HepG2 (cell line): ENCODE results near the gene KRT7. TPM values are rescaled to one million over a fixed set of nuclear protein-coding genes. Genes with fewer than 3 reads are reported as not detected.
"Not testable (repeated sequence)": the region's sequence is repeated elsewhere in the genome, so short reads cannot be mapped to it uniquely, and the experiment has no call there.

Experiments used
- ATAC-seq: fragments of 200-7000 bp; cut with Tn5 transposase; 3 replicates; pipeline ENCODE4 v1.9.1; 2020; ENCODE audit warnings: mild to moderate bottlenecking, moderate library complexity
- BruUV-seq: library from RNA; stranded (reverse); fragments of 400-500 nt; replicated peaks from 2 replicates; lab custom pipeline; 2021; lab: Mats Ljungman, UMichigan
- CTCF ChIA-PET: fragments of 300-600 bp; formaldehyde crosslinking; extraction: SDS; loops from one replicate; lab custom pipeline; 2021; ENCODE audit warnings: low total read pairs, inconsistent platforms, low intra/inter-chr PET ratio; lab: Yijun Ruan, JAX
- POLR2A ChIA-PET: fragments of 350-600 bp; sonication (Branson Sonifier 250); formaldehyde crosslinking; loops from one replicate; lab custom pipeline; 2020; ENCODE audit warnings: antibody characterized with exemption, inconsistent platforms; lab: Yijun Ruan, JAX
- DNase-seq: peaks from one replicate; pipeline ENCODE4 v3.0.0-alpha.2; 2015; ENCODE audit warnings: low spot score
- FAIRE-seq: peaks from 3 replicates; lab custom pipeline; 2011; peaks lifted over from hg19 to GRCh38; lab: Jason Lieb, UNC
- H2AFZ ChIP-seq: one replicate; pipeline ENCODE4 v1.6.1; 2011; ENCODE audit warnings: low read length, inconsistent platforms
- H3K27ac ChIP-seq: fragments of 300-600 bp; 3 replicates; pipeline ENCODE4 v1.8.0; 2011; ENCODE audit warnings: mixed run types, mild to moderate bottlenecking, mixed read lengths, low read length, inconsistent platforms; ENCODE audit not compliant: insufficient read depth; ENCODE audit errors: extremely low read length
- H3K27me3 ChIP-seq, 2 experiments: fragments of 200-600 bp in 1 of 2; 2 replicates in 1 of 2; 3 replicates in 1 of 2; pipeline versions ENCODE4 v1.6.0 to v1.8.0; 2011; ENCODE audit warnings: low read length in 2 of 2, mild to moderate bottlenecking in 2 of 2, moderate library complexity in 2 of 2, inconsistent platforms in 1 of 2; ENCODE audit not compliant: insufficient read depth in 2 of 2, control insufficient read depth in 1 of 2
- H3K36me3 ChIP-seq, 2 experiments: fragments of 200-600 bp in 1 of 2; replicated peaks in 1 of 2; 2 replicates in 1 of 2; 3 replicates in 1 of 2; pipeline versions ENCODE4 v1.5.1 to v1.8.0; 2011; ENCODE audit warnings: low read length in 2 of 2, inconsistent platforms in 1 of 2; ENCODE audit not compliant: insufficient read depth in 2 of 2, control insufficient read depth in 1 of 2
- H3K4me1 ChIP-seq: 2 replicates; pipeline ENCODE4 v1.5.1; 2012; ENCODE audit warnings: low read length, inconsistent platforms; ENCODE audit not compliant: insufficient read depth
- H3K4me2 ChIP-seq: 2 replicates; pipeline ENCODE4 v1.6.0; 2011; ENCODE audit warnings: low read depth, low read length, inconsistent platforms
- H3K4me3 ChIP-seq, 3 experiments: fragments of 200-600 bp in 1 of 3; sonication (generic), shearing (Covaris generic) in 1 of 3; replicated peaks in 1 of 3; 2 replicates each; pipeline ENCODE4 v1.5.1; 2011 to 2016; ENCODE audit warnings: low read length in 3 of 3, inconsistent platforms in 2 of 3, low read depth in 2 of 3, mild to moderate bottlenecking in 2 of 3, control low read depth in 1 of 3, mixed read lengths in 1 of 3; ENCODE audit not compliant: insufficient read depth in 1 of 3
- H3K79me2 ChIP-seq: one replicate; pipeline ENCODE4 v1.6.1; 2011; ENCODE audit warnings: low read length, inconsistent platforms; ENCODE audit not compliant: insufficient read depth
- H3K9ac ChIP-seq: 2 replicates; pipeline ENCODE4 v1.6.0; 2011; ENCODE audit warnings: mild to moderate bottlenecking, low read depth, low read length, inconsistent platforms; ENCODE audit not compliant: insufficient read depth
- H3K9me3 ChIP-seq: 2 replicates; pipeline ENCODE4 v1.5.1; 2012; ENCODE audit warnings: mild to moderate bottlenecking, low read length
- H4K20me1 ChIP-seq: 2 replicates; pipeline ENCODE4 v1.6.0; 2011; ENCODE audit warnings: inconsistent platforms, mild to moderate bottlenecking, low read length, moderate library complexity; ENCODE audit not compliant: insufficient read depth
- CEBPB ChIP-seq: IDR thresholded peaks from 2 replicates; pipeline ENCODE4 v1.6.1; 2011; ENCODE audit warnings: low read depth, low read length, improper control_type of control experiment, borderline replicate concordance
- MIER3 ChIP-seq: IDR thresholded peaks from 2 replicates; pipeline ENCODE4 v1.6.1; 2016; ENCODE audit warnings: missing compliant biosample characterization, borderline replicate concordance
- MTA3 ChIP-seq: sonication (generic); formaldehyde crosslinking; IDR thresholded peaks from 2 replicates; pipeline ENCODE4 v1.4.0; 2020; ENCODE audit warnings: missing genetic modification reagents
- MXD1 ChIP-seq: sonication (generic); formaldehyde crosslinking; IDR thresholded peaks from 2 replicates; pipeline ENCODE4 v1.4.0; 2020; ENCODE audit warnings: mild to moderate bottlenecking, missing genetic modification reagents
- NFIB ChIP-seq: sonication (generic); formaldehyde crosslinking; IDR thresholded peaks from 2 replicates; pipeline ENCODE4 v1.9.0; 2021; ENCODE audit warnings: missing genetic modification reagents, mild to moderate bottlenecking, borderline replicate concordance
- SALL2 ChIP-seq: sonication (generic); formaldehyde crosslinking; IDR thresholded peaks from 2 replicates; pipeline ENCODE4 v1.8.1; 2023; ENCODE audit warnings: mild to moderate bottlenecking, missing genetic modification reagents, inconsistent platforms
- TRIM22 ChIP-seq: fragments of 450-650 bp; IDR thresholded peaks from 2 replicates; pipeline ENCODE4 v1.6.1; 2017
- ZBTB14 ChIP-seq: sonication (generic); formaldehyde crosslinking; IDR thresholded peaks from 2 replicates; pipeline ENCODE4 v1.4.0; 2020; ENCODE audit warnings: missing genetic modification reagents
- ZNF468 ChIP-seq: sonication (generic); formaldehyde crosslinking; IDR thresholded peaks from 2 replicates; pipeline ENCODE4 v1.8.0; 2022; ENCODE audit warnings: mild to moderate bottlenecking, moderate library complexity, missing genetic modification reagents
- ZNF550 ChIP-seq: sonication (generic); formaldehyde crosslinking; IDR thresholded peaks from 2 replicates; pipeline ENCODE4 v1.4.0; 2020; ENCODE audit warnings: mild to moderate bottlenecking, missing genetic modification reagents, borderline replicate concordance
- WGBS: methylation state at CpG from one replicate; pipeline ENCODE4 v1.1.6; 2017; ENCODE audit warnings: low lambda C conversion rate; 5-methylcytosine and 5-hydroxymethylcytosine counted together
- in situ Hi-C: cut with HindIII; loops from 2 replicates; pipeline ENCODE4 v1.10.0; 2017; ENCODE audit warnings: low pct_unique_long_range_greater_than_20kb; ENCODE audit not compliant: extremely low pct_ligation_motif_present
- intact Hi-C: fragments of 100-400 bp; cut with micrococcal nuclease; formaldehyde crosslinking; loops from one replicate; pipeline ENCODE4 v1.10.0; 2022; ENCODE audit not compliant: unreplicated experiment
- polyA plus RNA-seq, 8 experiments: library from polyadenylated mRNA; depleted of rRNA in 3 of 8; stranded (reverse) in 7 of 8; unstranded in 1 of 8; fragments of >200 nt; fragmentation: Illumina TruSeq in 4 of 8; extraction: Trizol in 4 of 8; gene quantifications; 2 replicates each; pipeline versions ENCODE4 v1.2.1 to v1.2.3, GENCODE V29; 2011 to 2016; ENCODE audit warnings: low read depth in 4 of 8, missing spikeins in 1 of 8, mixed read lengths in 1 of 8; ENCODE audit not compliant: insufficient read depth in 1 of 8
- total RNA-seq, 5 experiments: library from RNA; depleted of rRNA; stranded (reverse); fragments of >200 nt; fragmentation: Illumina TruSeq; extraction: Trizol; gene quantifications; 2 replicates each; pipeline ENCODE4 v1.2.3, GENCODE V29; 2016; ENCODE audit warnings: low read depth in 1 of 5

KRT7 gene
- total and polyA plus RNA-seq, 2 of the 13 experiments (the other 11 are each of a cell fraction or from before 2014, with no cell fraction given) = 0.83 TPM; not detected in 1

GRCh38 chr12:52285172-52285745 is 52.2 kb downstream of the KRT7 start (continued):
- TF ChIP-seq TRIM22 = no peak
- no peak for TF ChIP-seq ZNF550 (CRISPR knock-in tag)
- no peak for TF ChIP-seq SALL2 (CRISPR knock-in tag)
- no peak for TF ChIP-seq MTA3
- no peak for TF ChIP-seq NFIB (CRISPR knock-in tag)

- Histone ChIP-seq H3K9ac (no peak overlapping the region), H4K20me1 (no peaks in the 10 kb centered on the region), H3K4me2 (no peak overlapping the region), H3K4me1 (peaks cover 18% of the 10 kb centered on the region), H3K4me3 (no peak overlapping the region), H3K27me3 (peaks cover 0 to 4% of the 10 kb centered on the region in 2 experiments; a peak in 2 of 5 replicates), H3K9me3 (no peaks in the 10 kb centered on the region), H2AFZ (no peak overlapping the region), H3K36me3 (no peaks in the 10 kb centered on the region), H3K27ac (no peak overlapping the region), H3K79me2 (no peaks in the 10 kb centered on the region)
- ChIA-PET CTCF (no interaction called here), POLR2A (no interaction called here)
- FAIRE-seq (no peak), ATAC-seq (no peak), DNase-seq (no peak)
- in situ Hi-C loops (no loop called here), intact Hi-C loops (no loop called here)
- no TSS peak for BruUV-seq
- TF ChIP-seq MIER3 (CRISPR knock-in tag) (no peak), CEBPB (no peak), ZBTB14 (no peak), MXD1 (CRISPR knock-in tag) (no peak), ZNF468 (CRISPR knock-in tag) (no peak)
- WGBS = 54% methylated on average over 2 of the region's 24 CpGs
Measured at GRCh38 chr12:52285851-52286530, 52.9 kb downstream of the KRT7 start.

GRCh38 chr12:52286857-52287785 is 54.1 kb downstream of the KRT7 start:
- H3K27ac ChIP-seq, POLR2A ChIA-PET, in situ Hi-C loops, H3K4me3 ChIP-seq, DNase-seq, H3K4me1 ChIP-seq, H3K4me2 ChIP-seq, H2AFZ ChIP-seq, FAIRE-seq, CTCF ChIA-PET, BruUV-seq, H3K9ac ChIP-seq, intact Hi-C loops, H3K79me2 ChIP-seq, H3K9me3 ChIP-seq, H4K20me1 ChIP-seq, H3K36me3 ChIP-seq, H3K27me3 ChIP-seq: not testable (repeated sequence)
- ATAC-seq = peak; percentile 64
- WGBS = 38% methylated on average over 2 of the region's 21 CpGs
